SKM-1 (cell line): ENCODE data around the gene KLF6.

Experiments used
- DNase-seq: peaks from one replicate; lab custom pipeline; 2025; ENCODE audit not compliant: unreplicated experiment; lab: John Stamatoyannopoulos, UW

The KLF6 gene

DNA sequence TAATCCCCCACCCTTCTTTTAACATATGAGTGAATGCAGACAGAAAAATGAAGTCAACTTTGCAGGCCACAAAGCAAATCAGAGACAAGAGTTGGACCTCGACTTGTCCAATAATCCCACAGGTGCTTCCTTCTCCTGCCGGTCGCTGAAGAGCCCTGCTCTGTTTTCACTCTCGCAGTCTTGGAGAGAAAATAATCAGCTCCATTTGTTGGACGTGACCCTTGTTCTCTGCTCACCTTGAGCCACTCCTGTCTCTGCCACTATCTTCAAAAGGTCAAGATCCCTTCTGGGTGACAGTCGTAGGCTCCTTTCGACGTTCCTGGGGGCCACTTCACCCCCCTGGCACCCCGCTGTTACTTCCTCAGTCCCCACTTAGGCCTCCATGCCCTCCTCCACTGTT lies 2.8 kb upstream of the KLF6 start:
- DNase-seq: no peak

DNA sequence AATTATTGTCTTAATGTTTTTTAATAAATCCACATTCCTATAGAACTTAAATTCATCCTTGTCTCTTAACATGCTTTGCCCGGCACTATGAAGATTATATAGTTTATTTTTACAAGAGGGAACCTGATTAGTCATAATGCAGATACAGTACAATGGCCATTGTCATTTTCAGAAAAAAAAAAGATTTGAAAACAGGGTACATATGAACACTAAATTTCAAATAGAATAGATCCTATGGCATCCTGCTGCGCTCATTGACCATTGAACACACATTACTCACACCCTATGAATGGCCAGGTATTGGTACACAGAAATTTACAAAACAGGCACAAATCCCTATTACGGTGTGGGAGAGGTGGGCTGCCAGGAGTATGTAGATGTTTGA lies 2.0 kb upstream of the KLF6 start:
- no peak for DNase-seq

- no peak for DNase-seq
These were observed 1.4 kb upstream of the KLF6 start for GRCh38 chr10:3786295-3787015.

GRCh38 chr10:3785851-3786271 lies 852 bp upstream of the KLF6 start:
- DNase-seq: no peak

DNA sequence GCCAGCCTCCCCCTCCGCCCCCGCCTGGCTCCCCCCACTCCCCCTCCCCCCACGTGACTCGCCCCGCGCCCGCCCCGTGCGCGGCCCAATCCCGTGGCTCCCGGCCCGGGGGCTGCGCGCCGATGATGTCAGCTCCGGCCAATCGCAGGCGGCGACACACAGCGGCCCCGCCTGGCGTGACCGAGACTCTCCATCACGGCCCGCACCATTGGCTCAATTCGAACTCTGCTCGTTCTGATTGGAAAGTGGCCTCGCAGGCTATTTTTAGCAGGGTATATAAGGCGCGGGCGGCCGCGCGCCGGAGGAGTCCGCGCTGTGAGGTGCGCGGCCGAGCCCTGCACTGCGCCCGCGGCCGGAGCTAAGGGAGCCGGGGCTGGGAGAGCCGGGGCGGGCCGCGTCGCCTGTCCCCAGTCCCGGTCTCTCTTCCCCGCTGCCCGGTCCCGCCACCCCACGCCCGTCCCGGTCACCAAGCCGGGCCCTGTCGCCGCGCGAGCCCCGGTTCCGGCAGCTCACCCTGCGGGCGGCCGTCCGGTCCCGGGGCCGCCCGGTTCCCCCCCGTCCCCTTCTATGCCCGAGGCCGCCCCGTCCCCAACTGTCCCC lies 342 bp upstream of the KLF6 start:
- DNase-seq: peak; percentile 64

GRCh38 chr10:3783682-3784432 lies 1.2 kb downstream of the KLF6 start:
- DNase-seq: no peak

- no peak for DNase-seq
These were observed 1.7 kb downstream of the KLF6 start for GRCh38 chr10:3783316-3783681.

GRCh38 chr10:3782451-3783315 lies 2.3 kb downstream of the KLF6 start:
- peak; percentile 57 for DNase-seq

- DNase-seq: no peak
These were observed 2.9 kb downstream of the KLF6 start for GRCh38 chr10:3782146-3782450.

DNA sequence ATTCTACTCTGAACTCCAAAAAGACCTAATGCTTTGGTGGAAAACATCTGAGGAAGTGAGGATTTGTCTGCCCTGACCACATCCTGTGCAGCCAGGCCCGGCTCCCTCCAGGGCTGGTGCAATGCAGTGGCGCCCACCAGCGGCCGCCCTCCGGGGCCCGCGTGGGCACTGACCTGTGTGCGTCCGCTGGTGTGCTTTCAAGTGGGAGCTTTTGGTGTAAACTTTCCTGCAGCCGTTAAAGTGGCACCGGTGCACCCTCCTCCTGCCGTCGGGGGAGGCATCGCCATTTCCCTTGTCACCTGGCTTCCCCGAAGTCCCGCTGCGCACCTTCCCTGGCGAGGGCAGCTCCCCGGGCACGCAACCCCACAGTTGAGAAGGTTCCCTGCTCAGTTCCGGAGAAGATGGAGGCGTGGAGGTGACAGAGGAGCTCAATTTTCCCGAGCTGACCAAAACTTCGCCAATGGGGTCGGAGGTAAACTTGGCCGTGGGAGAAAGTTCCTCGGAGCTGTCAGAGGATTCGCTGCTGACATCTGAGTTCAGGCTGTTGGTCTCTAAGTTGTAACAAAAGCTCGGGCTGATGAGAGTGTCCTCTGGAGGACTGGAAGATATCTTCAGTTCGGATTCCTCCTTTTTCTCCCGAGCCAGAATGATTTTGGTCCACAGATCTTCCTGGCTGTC lies 3.4 kb downstream of the KLF6 start:
- no peak for DNase-seq

- DNase-seq: no peak
These were observed 4.1 kb downstream of the KLF6 start for GRCh38 chr10:3780771-3781467.

- no peak for DNase-seq
These were observed 4.8 kb downstream of the KLF6 start for GRCh38 chr10:3780021-3780770.

GRCh38 chr10:3779158-3779741 lies 5.8 kb downstream of the KLF6 start:
- DNase-seq: no peak

- DNase-seq: no peak
These were observed 6.3 kb downstream of the KLF6 start for GRCh38 chr10:3778692-3779157.

- no peak for DNase-seq
These were observed 6.9 kb downstream of the KLF6 start for GRCh38 chr10:3777981-3778691.

- no peak for DNase-seq
These were observed 8.0 kb downstream of the KLF6 start for GRCh38 chr10:3776796-3777571.

DNA sequence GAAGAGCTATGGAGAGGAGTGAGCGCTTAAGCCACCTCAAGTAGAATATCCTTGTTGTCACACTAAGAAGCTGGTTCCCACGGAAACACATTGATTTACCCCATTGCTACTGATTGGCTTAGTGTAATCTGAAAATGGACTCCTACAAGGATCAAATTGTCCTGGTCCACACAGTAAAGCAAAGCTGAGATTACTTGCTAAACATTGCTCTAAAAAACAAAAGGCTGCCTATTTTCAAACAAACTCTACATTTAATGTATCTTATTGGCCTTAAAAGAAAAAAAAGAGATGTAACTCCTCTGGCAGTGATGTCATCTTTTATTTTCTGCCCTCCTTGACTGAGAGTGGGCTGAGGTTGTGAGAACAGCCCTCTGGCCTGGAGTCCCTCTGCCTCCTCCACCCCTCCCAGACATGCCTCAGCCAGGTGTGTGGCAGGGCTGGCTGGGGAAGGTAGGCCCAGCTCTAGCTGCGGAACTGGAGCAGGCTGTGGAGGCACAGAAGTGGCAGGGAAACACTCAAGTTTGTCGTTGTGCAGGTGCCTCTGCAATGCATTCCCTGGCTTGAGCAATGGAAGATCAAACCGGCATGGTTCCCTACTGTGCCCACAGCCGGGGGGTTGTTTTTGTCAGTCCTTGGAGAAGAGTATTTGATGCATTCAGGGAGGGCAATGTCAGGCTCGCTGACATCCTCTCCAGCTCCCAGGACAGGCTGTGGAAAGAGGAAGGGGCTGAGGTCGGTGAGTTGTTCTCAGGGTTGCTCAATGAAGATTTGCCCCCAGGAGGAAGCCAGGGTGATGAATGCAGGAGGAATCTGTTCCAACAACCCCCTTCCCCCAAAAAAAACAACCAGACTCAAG lies 9.1 kb downstream of the KLF6 start:
- no peak for DNase-seq
